Measurements from ENCODE around the gene AGAP3. TPM values are rescaled to one million over a fixed set of nuclear protein-coding genes. Genes with fewer than 3 reads are reported as not detected.

Gene AGAP3
- total and polyA plus RNA-seq, 2 of the 4 experiments (the other 2 are of a cell fraction): 35.3 to 93.9 TPM

GRCh38 chr7:151128144-151128543 is 41.9 kb downstream of the AGAP3 start:
- in situ Hi-C loops (cut with MboI; ENCODE audit: low sequenced_read_pairs): loop anchor here (5.0 to 10.0 kb wide), 2 partner anchors 44 to 177 kb away; no protein-coding TSS in a partner anchor
- H3K9ac ChIP-seq (ENCODE audit: low read depth, low read length): no peak overlapping the region
- no peak overlapping the region for H3K27ac ChIP-seq (ENCODE audit: insufficient read depth, low read length)
- H3K18ac ChIP-seq (ENCODE audit: low read depth, low read length): no peak overlapping the region
- H4K8ac ChIP-seq (ENCODE audit: low read depth in 2 of 2, low read length in 2 of 2): no peak overlapping the region
- no peak overlapping the region for H2AK9ac ChIP-seq (replicated peaks; ENCODE audit: low read depth, low read length, poor library complexity)
- H2BK5ac ChIP-seq (ENCODE audit: low read depth, low read length, poor library complexity, severe bottlenecking): no peak overlapping the region
- peaks cover 32% of the 10 kb centered on the region for H4K20me1 ChIP-seq (ENCODE audit: insufficient read depth, low read length)
- no peak overlapping the region for H3K4me2 ChIP-seq (ENCODE audit: low read depth, low read length)
- H4K91ac ChIP-seq (ENCODE audit: insufficient read depth, low read depth, low read length): no peak overlapping the region
- CTCF ChIA-PET: no interaction called here
- H2AK5ac ChIP-seq (ENCODE audit: low read depth, low read length): no peak overlapping the region
- H3K14ac ChIP-seq (replicated peaks; ENCODE audit: low read depth, low read length): no peak overlapping the region
- no peak overlapping the region for H2BK120ac ChIP-seq (ENCODE audit: low read depth, low read length)
- BruUV-seq (replicated peaks): no TSS peak
- dilution Hi-C loops (cut with HindIII; ENCODE audit: low sequenced_read_pairs, unreplicated experiment): no loop called here
- no peak for ATAC-seq (ENCODE audit: low read depth)
- no peak overlapping the region for H2BK15ac ChIP-seq (ENCODE audit: low read depth, low read length)
- no peak overlapping the region for H3K4me3 ChIP-seq (ENCODE audit: insufficient read depth, low read depth, low read length)
- H3K23ac ChIP-seq (ENCODE audit: low read depth, low read length): no peak overlapping the region
- POLR2A ChIA-PET (ENCODE audit: unreplicated experiment): no interaction called here
- peaks cover 0 to 28% of the 10 kb centered on the region in 2 experiments; a peak in 3 of 4 replicates for H3K79me1 ChIP-seq (ENCODE audit: low read depth in 1 of 2, low read length in 2 of 2)
- H4K5ac ChIP-seq (ENCODE audit: low read depth, low read length): no peak overlapping the region
- no peaks in the 10 kb centered on the region for H3K27me3 ChIP-seq (ENCODE audit: control insufficient read depth, insufficient read depth, low read length)
- H3K4me1 ChIP-seq (ENCODE audit: control insufficient read depth, insufficient read depth, low read length): no peaks in the 10 kb centered on the region
- TF ChIP-seq CEBPB (IDR thresholded peaks at IDR 0.05; ENCODE audit: low read depth, low read length) (no peak), RFX5 (IDR thresholded peaks at IDR 0.05; ENCODE audit: low read depth, low read length) (no peak), NFE2L2 (IDR thresholded peaks at IDR 0.05; ENCODE audit: low read depth, low read length) (no peak), RAD21 (IDR thresholded peaks at IDR 0.05; ENCODE audit: low read length) (no peak), RCOR1 (IDR thresholded peaks at IDR 0.05; ENCODE audit: insufficient replicate concordance, low read length) (no peak), CHD1 (IDR thresholded peaks at IDR 0.05; ENCODE audit: low read depth, low read length) (no peak), FOS (IDR thresholded peaks at IDR 0.05; ENCODE audit: low read depth, low read length) (no peak), USF2 (IDR thresholded peaks at IDR 0.05; ENCODE audit: low read depth, low read length) (no peak)
- TF ChIP-seq, protein P1, sequence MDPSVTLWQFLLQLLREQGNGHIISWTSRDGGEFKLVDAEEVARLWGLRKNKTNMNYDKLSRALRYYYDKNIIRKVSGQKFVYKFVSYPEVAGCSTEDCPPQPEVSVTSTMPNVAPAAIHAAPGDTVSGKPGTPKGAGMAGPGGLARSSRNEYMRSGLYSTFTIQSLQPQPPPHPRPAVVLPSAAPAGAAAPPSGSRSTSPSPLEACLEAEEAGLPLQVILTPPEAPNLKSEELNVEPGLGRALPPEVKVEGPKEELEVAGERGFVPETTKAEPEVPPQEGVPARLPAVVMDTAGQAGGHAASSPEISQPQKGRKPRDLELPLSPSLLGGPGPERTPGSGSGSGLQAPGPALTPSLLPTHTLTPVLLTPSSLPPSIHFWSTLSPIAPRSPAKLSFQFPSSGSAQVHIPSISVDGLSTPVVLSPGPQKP (IDR thresholded peaks at IDR 0.05; ENCODE audit: borderline replicate concordance, low read depth, low read length): no peak
- H2BK20ac ChIP-seq (ENCODE audit: low read depth, low read length): no peak overlapping the region
- no peak overlapping the region for H2AFZ ChIP-seq (replicated peaks; ENCODE audit: low read length, poor library complexity)
- peaks cover 74% of the 10 kb centered on the region for H3K36me3 ChIP-seq (ENCODE audit: control insufficient read depth, insufficient read depth, low read length)
- DNase-seq: no peak
- WGBS, 2 experiments (ENCODE audit: extremely low coverage in 2 of 2, insufficient read length in 1 of 2): 93% methylated on average over 3 of the region's 14 CpGs; no CpG with 5 or more reads in 1 of the 2 experiments
- no peaks in the 10 kb centered on the region for H3K9me1 ChIP-seq (ENCODE audit: insufficient read depth, low read length)
- intact Hi-C loops (cut with micrococcal nuclease): no loop called here
- H3K4ac ChIP-seq (ENCODE audit: low read depth, low read length): no peak overlapping the region
- no peaks in the 10 kb centered on the region for H3K9me3 ChIP-seq (ENCODE audit: control insufficient read depth, insufficient read depth, low read length)
- no peak overlapping the region for H3K56ac ChIP-seq (ENCODE audit: extremely low read depth, insufficient read depth, low read length)
